GM19452 (cell line): ENCODE results near the gene KDM2A.
"Not testable (repeated sequence)": the region's sequence is repeated elsewhere in the genome, so short reads cannot be mapped to it uniquely, and the experiment has no call there.

ENCODE experiments used
- ATAC-seq: cut with Tn5 transposase; IDR thresholded peaks from one replicate; pipeline ENCODE4 v1.9.1; 2021; ENCODE audit not compliant: unreplicated experiment

KDM2A gene

DNA sequence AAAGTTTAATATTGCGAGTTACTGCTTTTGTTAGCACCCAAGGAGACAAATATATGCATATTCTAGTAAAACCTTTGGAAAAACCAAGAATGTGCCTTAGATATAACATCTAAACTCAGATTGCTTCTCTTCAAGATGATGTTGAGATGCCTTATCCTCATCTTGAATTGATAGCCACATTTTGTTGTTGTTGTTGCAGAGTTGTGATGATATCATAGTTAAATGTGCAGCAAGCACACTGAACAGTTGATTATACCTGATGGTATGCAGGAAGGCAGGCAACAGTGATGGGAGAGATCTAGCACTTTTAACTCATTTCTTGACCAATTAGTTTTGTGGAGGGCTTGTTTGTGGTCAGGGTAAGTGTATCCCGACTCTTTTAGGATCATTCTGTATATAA, 48.0 kb downstream of the KDM2A start:
- no peak for ATAC-seq

DNA sequence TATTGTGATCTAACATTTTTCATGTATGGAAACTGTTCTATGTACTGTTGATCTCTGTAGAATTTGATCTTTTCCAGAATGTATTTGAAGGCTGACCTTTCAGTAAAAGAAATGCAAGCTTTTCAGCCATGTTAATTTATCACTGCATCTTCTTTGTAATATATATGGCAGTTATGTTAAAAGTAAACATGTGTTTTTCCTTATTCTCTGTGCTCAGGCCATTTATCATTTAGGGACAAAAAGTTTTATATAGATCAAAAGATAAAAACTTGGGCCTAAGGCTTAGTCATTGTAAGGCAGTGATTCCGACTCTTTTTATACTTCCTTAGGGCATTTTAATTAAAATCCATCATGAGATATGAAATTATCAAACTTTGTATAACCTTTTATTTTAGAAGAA, 48.7 kb downstream of the KDM2A start:
- ATAC-seq: no peak

DNA sequence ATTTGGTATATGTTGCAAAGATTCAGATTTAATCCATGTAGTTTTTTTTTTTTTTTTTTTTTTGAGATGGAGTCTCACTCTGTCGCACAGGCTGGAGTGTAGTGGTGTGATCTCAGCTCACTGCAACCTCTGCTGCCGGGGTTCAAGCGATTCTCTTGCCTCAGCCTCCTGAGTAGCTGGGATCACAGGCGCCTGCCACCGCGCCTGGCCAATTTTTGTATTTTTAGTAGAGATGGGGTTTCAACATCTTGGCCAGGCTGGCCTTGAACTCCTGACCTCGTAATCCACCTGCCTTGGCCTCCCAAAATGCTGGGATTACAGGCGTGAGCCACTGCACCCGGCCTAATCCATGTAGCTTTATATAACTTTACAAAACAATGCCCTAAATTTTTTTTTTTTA, 49.8 kb downstream of the KDM2A start:
- ATAC-seq: not testable (repeated sequence)

DNA sequence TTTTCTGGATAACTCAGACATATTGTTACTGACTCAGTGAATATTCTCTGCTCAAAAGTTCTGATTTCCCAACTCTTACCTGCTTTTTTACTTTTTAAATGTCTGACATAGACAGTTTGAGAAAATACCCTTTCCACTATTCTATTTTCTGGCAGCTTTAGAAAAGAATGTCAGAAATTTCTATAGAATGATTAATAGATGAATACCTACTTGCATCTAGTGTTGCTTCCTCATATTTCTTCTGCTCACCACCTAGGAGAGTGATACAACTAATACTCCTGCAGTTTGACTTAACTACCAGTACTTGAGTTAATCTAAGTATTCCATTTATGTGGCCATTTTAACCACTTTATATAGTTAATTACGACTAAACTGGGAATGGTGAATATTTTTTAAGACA, 55.2 kb downstream of the KDM2A start:
- no peak for ATAC-seq

DNA sequence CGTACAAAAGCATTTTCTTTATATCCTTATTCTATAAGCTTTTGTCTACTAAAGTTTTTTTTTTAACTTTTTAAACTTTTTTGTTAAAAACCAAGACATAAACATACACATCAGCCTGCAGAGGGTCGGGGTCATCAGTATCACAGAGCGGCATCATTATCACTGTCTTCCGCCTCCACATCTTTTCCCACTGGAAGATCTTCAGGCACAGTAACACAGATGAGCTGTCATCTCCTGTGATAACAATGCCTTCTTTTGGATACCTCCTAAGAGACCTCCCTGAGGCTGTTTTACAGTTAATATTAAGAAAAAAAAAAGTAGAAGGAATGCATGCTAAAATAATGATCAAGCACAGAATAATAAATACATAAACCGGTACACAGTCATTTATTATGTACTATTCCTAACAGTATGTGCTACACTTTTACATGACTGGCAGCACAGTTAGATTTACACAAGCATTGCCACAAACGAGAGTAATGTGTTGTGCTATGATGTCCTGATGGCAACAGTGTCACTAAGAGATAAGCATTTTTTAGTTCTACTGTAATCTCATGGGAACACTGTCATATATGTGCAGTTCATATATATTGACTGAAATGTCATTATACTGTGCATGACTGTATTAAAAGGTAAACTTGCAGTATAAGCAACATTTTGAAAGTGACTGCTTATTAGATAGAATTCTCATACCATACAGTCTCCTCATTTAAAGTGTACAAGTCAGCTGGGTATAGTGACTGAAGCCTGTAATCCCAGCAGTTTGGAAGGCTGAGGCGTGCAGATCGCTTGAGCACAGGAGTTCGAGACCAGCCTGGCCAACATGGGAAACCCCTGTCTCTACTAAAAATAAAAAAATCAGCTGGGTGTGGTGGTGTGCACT, 58.6 kb downstream of the KDM2A start:
- no peak for ATAC-seq

DNA sequence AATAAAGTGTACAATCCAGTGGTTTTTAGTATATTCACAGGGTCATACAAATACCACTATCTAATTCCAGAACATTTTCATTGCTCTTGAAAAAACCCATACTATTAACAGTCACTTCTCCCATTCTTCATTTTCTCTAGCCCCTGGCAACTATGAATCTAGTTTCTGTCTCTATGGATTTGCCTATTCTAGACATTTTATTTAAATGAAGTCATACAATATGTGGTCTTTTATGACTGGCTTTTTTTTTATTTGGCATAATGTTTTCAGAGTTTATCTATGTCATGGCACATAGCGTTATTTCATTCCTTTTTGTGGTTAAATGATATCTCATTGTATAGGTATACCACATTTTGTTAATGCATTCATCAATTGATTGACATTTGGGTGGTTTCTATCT, 59.4 kb downstream of the KDM2A start:
- ATAC-seq: no peak

DNA sequence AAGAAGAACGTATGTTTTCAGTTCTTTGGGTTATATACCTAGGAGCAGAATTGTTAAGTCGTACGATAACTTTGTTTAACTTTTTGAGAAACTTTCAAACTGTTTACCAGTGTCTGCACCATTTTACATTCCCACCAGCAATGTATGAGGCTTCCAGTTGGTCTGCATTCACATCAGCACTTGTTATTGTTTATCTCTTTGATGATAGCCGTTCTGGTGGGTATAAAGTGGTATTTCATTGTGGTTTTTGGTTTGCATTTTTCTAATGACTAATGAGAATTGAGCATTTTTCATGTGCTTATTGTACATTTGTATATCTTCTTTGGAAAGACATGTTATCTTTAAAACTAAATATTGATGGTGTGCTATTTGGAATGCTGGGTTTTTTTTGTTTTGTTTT, 59.8 kb downstream of the KDM2A start:
- ATAC-seq: no peak

DNA sequence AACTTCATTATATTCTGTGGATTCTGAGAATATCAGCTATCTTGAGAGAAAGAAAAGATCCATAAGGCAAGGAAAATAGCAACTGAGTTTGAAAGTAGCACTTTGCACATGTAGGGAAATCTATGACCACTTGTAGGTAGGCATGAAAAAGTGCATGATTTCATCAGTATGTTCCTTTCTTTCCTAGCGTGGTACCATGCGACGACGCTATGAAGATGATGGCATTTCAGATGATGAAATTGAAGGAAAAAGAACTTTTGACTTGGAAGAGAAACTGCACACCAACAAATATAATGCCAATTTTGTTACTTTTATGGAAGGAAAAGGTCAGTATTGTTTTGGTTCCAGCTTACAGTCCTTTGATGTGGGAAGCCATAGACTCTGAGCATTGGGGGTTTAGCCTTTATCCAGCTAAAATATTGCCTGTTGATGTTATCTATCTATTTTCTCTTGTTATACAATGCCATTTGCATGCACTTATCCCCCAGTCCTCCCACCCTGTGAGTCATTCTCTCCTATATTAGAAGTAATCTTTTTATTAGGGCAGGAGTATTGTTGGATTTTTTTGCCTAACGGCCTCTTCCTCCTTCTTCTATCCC, 60.9 kb downstream of the KDM2A start:
- no peak for ATAC-seq

DNA sequence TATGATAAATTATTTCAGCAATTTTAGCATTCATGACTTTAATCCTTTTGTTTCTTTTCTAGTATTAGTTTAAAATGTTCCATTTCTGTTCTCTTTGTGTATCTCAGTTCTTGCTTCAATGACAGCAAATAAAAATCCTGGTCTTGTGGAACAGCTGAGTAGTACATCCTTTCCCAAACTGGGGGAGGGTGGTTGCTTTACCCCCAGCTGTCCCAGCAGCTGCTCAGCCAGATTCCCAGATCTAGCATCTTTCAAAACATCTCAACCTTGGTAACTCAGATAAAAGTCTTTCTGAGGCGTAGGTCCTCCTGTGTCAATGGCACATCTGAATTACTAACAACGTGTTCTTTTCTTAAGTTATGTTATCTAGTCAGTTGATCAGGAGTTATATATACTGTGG, 75.0 kb downstream of the KDM2A start:
- ATAC-seq: no peak

DNA sequence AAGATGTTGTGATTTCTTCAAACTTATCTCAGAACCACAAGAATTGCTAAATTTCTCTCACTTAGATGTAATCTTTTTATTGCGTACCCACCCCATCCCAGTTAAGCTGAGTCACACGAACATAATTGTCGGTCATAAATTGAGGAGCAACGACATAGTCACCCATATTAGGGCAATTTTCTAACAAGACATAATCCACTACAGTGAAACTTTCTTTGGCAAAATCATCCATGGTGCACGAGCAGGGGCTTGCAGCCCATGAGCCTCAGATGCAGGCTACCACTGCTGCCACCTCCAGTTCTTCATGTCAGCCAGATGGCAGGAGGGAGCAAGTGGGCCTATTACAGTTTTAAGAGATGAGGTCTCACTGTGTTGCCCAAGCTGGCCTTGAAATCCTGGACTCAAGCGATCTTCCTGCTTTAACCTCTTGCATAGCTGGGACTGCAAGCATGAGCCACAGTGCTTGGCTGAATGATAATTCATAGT, 77.0 kb downstream of the KDM2A start:
- no peak for ATAC-seq

DNA sequence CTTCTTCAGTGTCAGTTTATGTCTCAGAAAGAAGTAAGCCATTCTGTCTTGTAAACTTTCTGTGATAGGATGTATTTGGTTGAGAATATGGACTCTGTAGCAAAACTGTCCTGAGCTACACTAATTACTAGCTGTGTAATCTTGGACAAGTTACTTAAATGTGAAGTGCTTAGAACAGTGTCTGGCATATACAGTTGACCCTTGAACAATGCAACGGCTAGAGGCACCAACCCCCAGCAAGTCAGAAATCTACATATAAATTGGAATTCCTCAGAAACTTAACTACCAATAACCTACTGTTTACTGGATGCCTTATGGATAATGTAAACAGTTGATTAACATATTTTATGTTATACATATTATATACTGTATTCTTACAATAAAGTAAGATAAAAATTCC, 78.5 kb downstream of the KDM2A start:
- no peak for ATAC-seq

DNA sequence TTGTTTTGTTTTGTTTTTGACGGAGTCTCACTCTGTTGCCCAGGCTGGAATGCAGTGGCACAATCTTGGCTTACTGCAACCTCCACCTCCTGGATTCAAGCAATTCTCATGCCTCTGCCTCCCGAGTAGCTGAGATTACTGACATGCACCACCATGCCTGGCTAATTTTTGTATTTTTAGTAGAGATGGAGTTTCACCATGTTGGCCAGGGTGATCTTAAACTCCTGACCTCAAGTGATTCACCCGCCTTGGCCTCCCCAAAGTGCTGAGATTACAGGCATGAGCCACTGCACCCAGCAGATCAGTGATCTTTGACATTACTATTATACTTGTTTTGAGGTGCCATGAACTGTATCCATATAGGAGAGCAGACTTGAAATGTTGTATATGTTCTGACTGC, 79.7 kb downstream of the KDM2A start:
- ATAC-seq: not testable (repeated sequence)

DNA sequence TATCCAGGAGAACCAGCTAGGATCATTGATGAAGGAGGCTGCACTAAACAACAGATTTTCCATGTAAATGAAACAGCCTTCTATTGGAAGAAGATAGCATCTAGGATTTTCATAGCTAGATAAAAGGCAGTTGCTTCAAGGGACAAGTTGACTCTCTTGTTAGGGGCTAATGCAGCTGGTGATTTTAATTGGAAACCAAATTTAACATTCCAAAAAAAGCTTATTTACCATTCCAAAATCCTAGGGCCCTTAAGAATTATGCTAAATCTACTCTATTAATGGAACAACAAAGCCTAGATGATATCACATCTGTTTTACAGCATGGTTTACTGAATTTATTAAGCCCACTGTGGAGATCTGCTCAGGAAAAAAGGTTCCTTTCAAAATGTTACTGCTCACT, 80.7 kb downstream of the KDM2A start:
- ATAC-seq: no peak

DNA sequence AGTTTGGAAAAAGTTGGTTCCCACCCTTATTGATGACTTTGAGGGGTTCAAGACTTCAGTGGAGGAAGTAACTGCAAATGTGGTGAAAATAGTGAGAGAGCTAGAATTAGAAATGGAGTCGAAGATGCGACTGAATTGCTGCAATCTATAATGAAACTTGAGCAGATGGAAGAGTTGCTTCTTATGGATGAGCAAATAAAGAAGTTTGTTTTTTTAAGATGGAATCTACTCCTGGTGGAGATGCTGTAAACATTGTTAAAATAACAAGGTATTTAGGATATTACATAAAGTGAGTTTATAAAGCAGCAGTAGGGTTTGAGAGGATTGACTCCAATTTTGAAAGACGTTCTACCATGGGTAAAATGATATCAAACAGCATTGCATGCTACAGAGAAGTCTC, 83.0 kb downstream of the KDM2A start:
- ATAC-seq: no peak

DNA sequence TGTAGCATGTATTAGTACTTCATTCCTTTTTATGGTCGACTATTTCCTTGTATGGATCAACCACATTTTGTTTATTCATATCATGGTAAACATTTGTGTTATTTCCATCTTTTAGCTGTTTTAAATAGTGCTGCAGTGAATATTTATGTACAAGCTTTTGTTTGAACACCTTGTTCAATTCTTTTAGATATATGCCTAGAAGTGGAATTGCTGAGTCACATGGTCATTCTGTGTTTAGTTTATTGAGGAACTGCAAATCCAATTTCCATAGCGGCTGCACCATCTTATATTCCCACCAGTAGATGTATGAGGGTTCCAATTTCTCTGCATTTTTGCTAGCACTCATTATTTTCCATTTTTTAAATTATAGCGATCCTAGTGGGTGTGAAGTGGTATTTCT, 85.8 kb downstream of the KDM2A start:
- ATAC-seq: no peak

DNA sequence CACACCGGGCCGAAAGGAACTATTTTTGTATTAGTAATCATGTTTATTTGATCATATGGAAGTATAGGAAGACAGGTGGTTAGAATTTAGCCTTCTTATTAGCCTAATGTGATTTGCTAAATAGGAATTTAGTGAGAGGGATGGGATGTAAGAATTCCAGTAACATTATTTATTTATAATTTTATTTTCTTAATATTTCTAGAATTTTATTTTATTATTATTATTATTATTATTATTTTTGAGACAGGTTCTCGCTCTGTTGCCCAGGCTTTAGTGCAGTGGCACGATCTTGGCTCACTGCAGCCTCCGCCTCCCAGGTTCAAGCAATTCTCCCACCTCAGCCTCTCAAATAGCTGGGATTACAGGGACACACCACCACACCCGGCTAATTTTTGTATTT, 90.2 kb downstream of the KDM2A start:
- ATAC-seq: not testable (repeated sequence)

DNA sequence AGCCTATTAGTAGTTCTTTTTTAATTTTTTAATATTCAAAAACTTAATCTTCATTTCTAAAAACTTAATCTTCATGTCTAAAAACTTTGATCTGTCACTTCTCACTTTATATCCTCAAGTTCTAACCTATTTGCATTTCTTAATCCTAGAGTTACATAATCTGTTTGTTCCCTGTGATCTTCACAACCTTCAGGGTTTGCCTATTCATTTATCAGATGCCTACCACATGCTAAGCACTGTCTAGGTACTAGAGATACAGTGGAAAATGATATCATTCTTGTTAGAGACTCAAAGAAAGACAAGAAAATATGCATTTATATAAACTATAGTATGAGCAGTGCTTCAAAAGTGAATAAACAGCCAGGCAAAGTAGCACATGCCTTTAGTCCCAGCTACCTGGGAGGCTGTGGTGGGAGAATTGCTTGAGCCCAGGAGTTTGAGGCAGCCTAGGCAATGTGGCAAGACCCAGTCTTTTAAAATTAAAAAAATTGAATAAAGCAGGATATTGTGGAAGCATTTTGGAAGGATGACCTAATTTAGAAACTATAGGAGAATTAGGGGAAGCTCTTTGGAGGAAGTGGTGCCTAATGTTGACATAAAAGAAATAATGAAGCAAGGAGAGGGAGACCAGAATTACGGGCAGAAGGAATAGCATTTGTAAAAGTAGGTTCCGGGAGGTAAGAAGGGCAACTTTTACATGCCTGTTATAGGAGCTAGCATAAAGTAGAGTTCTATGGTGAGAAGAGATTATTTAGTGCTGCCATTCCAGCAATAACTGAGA, 92.8 kb downstream of the KDM2A start:
- ATAC-seq: no peak

DNA sequence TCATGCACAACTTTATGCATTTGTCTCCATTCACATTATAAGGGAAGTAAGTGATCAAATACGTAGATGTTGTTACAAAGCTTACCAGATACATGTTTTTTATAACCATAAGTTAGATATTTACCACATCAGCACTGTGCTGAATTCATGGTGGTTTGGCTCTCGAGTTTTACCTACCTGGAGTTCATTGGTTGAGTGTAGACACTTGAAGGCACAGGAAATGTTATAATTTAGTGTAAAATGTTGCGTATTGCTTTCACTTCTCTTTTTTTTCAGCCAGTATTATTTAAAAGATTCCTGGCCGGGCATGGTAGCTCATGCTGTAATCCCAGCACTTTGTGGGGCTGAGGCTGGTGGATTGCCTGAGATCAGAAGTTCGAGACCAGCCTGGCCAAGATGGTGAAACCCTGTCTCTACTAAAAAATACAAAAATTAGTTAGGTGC, 94.1 kb downstream of the KDM2A start:
- peak; percentile 71 for ATAC-seq

DNA sequence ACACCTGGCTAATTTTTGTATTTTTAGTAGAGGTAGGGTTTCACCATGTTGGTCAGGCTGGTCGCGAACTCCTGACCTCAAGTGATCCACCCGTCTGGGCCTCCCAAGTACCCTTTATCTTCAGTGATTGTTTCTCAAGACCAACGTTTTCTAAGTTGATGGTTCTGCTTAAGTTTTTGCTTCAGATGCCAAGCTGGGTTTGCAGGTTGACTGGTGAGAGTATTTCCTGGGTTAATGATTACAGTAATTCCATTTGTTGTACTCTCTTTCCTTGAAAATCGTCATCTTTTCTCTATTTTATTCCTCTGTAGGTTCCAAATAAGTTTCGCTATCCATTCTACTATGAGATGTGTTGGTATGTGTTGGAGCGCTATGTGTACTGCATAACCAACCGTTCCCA, 108.7 kb downstream of the KDM2A start:
- ATAC-seq: no peak

DNA sequence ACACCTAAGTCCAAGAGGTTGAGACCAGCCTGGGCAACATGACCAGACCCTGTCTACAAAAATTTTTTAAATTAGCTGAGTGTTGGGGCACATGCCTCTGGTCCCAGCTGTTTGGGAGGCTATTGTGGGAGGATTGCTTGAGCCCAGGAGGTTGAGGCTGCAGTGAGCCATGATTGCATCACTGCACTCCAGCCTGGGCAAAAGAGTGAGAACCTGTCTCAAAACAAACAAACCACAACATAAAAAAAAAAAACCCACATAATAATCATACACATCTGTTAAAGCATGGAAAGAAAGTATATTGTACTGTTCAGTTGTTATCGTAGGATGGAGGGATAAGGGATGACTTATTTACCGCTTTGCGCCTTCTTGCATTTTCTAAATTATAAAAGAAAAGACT, 111.3 kb downstream of the KDM2A start:
- ATAC-seq: no peak

DNA sequence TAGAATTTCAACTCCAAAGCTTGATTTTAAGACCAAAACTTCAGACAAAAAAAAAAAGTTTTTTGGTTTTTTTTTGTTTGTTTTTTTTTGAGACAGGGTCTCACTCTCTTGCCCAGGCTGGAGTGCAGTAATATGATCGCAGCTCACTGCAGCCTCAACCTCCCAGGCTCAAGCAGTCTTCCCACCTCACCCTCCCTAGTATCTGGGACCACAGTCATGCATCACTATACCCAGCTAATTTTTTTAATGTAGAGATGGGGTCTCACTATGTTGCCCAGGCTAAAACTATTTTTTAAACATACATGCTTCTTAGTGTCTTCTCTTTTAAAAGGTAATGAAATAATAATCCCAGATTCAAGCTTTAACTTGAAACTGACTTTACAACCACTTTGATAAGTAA, 111.8 kb downstream of the KDM2A start:
- ATAC-seq: no peak
